ENCODE data around the gene MNS1.
A peak's percentile ranks its signal among the peaks of the same experiment; 100 is the strongest.
"Not testable (repeated sequence)": the region's sequence is repeated elsewhere in the genome, so short reads cannot be mapped to it uniquely, and the experiment has no call there.

MNS1 gene

GRCh38 chr15:56464893-56465520 is at the start of gene MNS1:
MNS1 (minus strand) TSS chr15:56465137; CDS start chr15:56464972, 165 bp downstream.
- DNase-seq (ENCODE audit: low read depth) = peak; percentile 4

- no peak for DNase-seq (ENCODE audit: low read depth)
Measured at GRCh38 chr15:56496635-56497034, 31.7 kb upstream of the MNS1 start.

GRCh38 chr15:56495533-56495932 is 30.6 kb upstream of the MNS1 start:
- no peak for DNase-seq (ENCODE audit: low read depth)

GRCh38 chr15:56495053-56495452 is 30.1 kb upstream of the MNS1 start:
- no peak for DNase-seq (ENCODE audit: low read depth)

- DNase-seq (ENCODE audit: low read depth) = no peak
Measured at GRCh38 chr15:56492791-56493555, 28.0 kb upstream of the MNS1 start.

GRCh38 chr15:56492236-56492635 is 27.3 kb upstream of the MNS1 start:
- no peak for DNase-seq (ENCODE audit: low read depth)

GRCh38 chr15:56491110-56491722 is 26.3 kb upstream of the MNS1 start:
- peak; percentile 17 for DNase-seq (ENCODE audit: low read depth)

- DNase-seq (ENCODE audit: low read depth) = no peak
Measured at GRCh38 chr15:56490461-56490860, 25.5 kb upstream of the MNS1 start.

- DNase-seq (ENCODE audit: low read depth) = not testable (repeated sequence)
Measured at GRCh38 chr15:56486206-56486605, 21.3 kb upstream of the MNS1 start.

- not testable (repeated sequence) for DNase-seq (ENCODE audit: low read depth)
Measured at GRCh38 chr15:56485426-56485825, 20.5 kb upstream of the MNS1 start.

GRCh38 chr15:56484287-56484686 is 19.4 kb upstream of the MNS1 start:
- DNase-seq (ENCODE audit: low read depth) = no peak

- no peak for DNase-seq (ENCODE audit: low read depth)
Measured at GRCh38 chr15:56475351-56475750, 10.4 kb upstream of the MNS1 start.

GRCh38 chr15:56473017-56473416 is 8.1 kb upstream of the MNS1 start:
- no peak for DNase-seq (ENCODE audit: low read depth)

- no peak for DNase-seq (ENCODE audit: low read depth)
Measured at GRCh38 chr15:56472278-56472677, 7.3 kb upstream of the MNS1 start.

- no peak for DNase-seq (ENCODE audit: low read depth)
Measured at GRCh38 chr15:56471440-56472069, 6.6 kb upstream of the MNS1 start.

- DNase-seq (ENCODE audit: low read depth) = no peak
Measured at GRCh38 chr15:56469483-56469882, 4.5 kb upstream of the MNS1 start.

GRCh38 chr15:56468401-56468800 is 3.5 kb upstream of the MNS1 start:
- no peak for DNase-seq (ENCODE audit: low read depth)

- DNase-seq (ENCODE audit: low read depth) = no peak
Measured at GRCh38 chr15:56467616-56468015, 2.7 kb upstream of the MNS1 start.

- no peak for DNase-seq (ENCODE audit: low read depth)
Measured at GRCh38 chr15:56460947-56461346, 4.0 kb downstream of the MNS1 start.

- no peak for DNase-seq (ENCODE audit: low read depth)
Measured at GRCh38 chr15:56460071-56460470, 4.9 kb downstream of the MNS1 start.

- DNase-seq (ENCODE audit: low read depth) = no peak
Measured at GRCh38 chr15:56459096-56459495, 5.8 kb downstream of the MNS1 start.

- no peak for DNase-seq (ENCODE audit: low read depth)
Measured at GRCh38 chr15:56456229-56456628, 8.7 kb downstream of the MNS1 start.

- DNase-seq (ENCODE audit: low read depth) = no peak
Measured at GRCh38 chr15:56454836-56455235, 10.1 kb downstream of the MNS1 start.
